Effector memory CD4-positive, alpha-beta T cell (primary cell): ENCODE measurements around the gene ZDHHC8.

Experiments used
- DNase-seq, 3 donors: peaks; one replicate each; pipeline ENCODE4 v3.0.0-alpha.2; 2020
- H3K27ac ChIP-seq: 2 replicates; pipeline ENCODE4 v1.7.0; 2013; ENCODE audit warnings: mild to moderate bottlenecking, low read length, moderate library complexity; ENCODE audit not compliant: insufficient read depth, poor library complexity, severe bottlenecking
- H3K27me3 ChIP-seq: replicated peaks from 2 replicates; pipeline ENCODE4 v1.7.0; 2013; ENCODE audit warnings: mild to moderate bottlenecking, low read length; ENCODE audit not compliant: insufficient read depth, control insufficient read depth, poor library complexity, severe bottlenecking
- H3K36me3 ChIP-seq: 2 replicates; pipeline ENCODE4 v1.7.0; 2013; ENCODE audit warnings: mild to moderate bottlenecking, low read length, moderate library complexity; ENCODE audit not compliant: control insufficient read depth, insufficient read depth
- H3K4me1 ChIP-seq: 2 replicates; pipeline ENCODE4 v1.7.0; 2013; ENCODE audit warnings: low read length, mild to moderate bottlenecking; ENCODE audit not compliant: control insufficient read depth, insufficient read depth, poor library complexity, severe bottlenecking
- H3K4me3 ChIP-seq: 2 replicates; pipeline ENCODE4 v1.7.0; 2013; ENCODE audit warnings: low read length, low read depth, mild to moderate bottlenecking; ENCODE audit not compliant: insufficient read depth, poor library complexity, severe bottlenecking
- H3K9me3 ChIP-seq: 2 replicates; pipeline ENCODE4 v1.7.0; 2013; ENCODE audit warnings: mild to moderate bottlenecking, low read length, moderate library complexity; ENCODE audit not compliant: control insufficient read depth

The ZDHHC8 gene

DNA sequence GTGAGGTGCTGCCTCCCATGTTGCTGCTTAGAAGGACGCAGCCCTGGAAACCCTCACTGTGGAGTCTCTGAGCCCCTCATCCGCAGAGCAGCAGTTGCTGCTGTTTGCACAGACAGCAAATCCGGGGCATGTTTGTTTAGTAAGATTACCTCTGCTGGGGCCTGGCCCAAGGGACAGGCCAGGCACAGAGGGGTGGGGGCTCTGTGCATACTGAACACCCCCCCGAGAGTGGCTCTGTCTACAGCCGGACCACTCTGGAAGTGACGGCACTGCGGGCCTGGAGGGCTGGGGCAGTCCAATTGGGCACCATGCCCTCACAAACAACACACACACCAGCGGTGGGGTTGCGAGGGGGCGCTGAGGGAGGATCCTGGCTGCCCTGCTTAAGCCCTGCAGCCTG is 42.2 kb downstream of the ZDHHC8 start:
- no peak overlapping the region for H3K27ac ChIP-seq

DNA sequence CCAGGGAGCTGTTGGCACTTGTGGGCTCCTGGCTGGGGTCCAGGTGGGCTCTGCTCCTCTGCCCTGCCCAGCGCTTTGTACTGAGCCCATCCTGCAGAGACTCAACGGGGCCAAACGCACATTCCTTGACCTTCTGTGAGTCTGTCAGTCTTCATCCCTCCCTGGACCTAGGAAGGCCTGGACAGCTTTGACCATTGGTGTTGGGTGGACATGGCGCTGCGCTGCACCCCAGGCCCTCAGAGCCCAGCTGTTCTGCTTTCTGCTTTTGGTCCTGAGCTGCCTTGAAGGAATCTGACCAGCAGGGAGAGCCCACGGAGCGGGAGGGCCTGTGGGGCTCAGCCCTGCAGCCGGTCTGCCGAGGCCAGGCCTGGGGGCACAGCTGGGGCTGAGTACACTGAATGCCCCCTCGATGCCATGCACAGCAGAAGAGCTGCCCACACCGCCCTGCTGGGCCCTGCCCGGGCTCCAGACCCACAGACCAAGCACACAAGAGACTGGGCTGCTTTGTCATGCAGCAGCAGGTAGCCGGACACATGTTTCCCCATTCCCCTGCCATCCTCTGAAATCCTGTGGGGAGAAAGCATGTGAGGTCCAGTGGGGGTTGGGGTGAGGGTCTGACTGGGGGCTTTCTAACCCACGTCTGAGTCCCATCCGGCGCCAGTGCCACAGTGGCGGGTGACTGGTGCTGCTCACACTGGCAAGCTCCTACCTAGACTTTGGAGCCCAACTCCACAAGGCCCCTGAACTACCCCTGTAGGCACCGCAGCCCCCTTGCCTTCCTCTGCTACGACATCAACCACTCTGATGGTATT is 43.4 kb downstream of the ZDHHC8 start:
- Histone ChIP-seq H3K4me1 (no peaks in the 10 kb centered on the region), H3K27ac (no peak overlapping the region), H3K9me3 (no peaks in the 10 kb centered on the region), H3K27me3 (no peaks in the 10 kb centered on the region), H3K4me3 (no peak overlapping the region), H3K36me3 (no peaks in the 10 kb centered on the region)
- DNase-seq, result no peak

More for the DNA sequence above, 42.2 kb downstream of the ZDHHC8 start:
- H3K4me3 ChIP-seq, result no peak overlapping the region
- no peaks in the 10 kb centered on the region for H3K36me3 ChIP-seq
- no peak for DNase-seq
- H3K27me3 ChIP-seq, result no peaks in the 10 kb centered on the region
- H3K9me3 ChIP-seq, result no peaks in the 10 kb centered on the region
- no peaks in the 10 kb centered on the region for H3K4me1 ChIP-seq

DNA sequence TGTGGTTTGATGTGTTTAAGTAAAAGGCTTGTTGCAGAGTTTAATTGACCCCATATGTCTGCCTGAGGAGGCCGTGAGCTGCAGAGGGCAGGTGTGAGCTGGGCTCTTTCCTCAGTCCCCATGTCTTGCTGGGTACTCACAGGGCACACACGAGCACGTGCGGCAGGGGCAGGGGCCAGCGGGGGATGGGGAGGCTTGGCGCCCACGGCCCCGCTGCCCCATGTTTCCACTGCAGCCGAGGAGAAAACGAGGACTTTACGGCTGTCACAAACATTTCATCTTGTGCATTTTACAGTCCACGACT is 43.9 kb downstream of the ZDHHC8 start:
- Histone ChIP-seq H3K4me3 (no peak overlapping the region), H3K27me3 (no peaks in the 10 kb centered on the region), H3K27ac (no peak overlapping the region), H3K4me1 (no peaks in the 10 kb centered on the region), H3K36me3 (no peaks in the 10 kb centered on the region), H3K9me3 (no peaks in the 10 kb centered on the region)
- no peak for DNase-seq

DNA sequence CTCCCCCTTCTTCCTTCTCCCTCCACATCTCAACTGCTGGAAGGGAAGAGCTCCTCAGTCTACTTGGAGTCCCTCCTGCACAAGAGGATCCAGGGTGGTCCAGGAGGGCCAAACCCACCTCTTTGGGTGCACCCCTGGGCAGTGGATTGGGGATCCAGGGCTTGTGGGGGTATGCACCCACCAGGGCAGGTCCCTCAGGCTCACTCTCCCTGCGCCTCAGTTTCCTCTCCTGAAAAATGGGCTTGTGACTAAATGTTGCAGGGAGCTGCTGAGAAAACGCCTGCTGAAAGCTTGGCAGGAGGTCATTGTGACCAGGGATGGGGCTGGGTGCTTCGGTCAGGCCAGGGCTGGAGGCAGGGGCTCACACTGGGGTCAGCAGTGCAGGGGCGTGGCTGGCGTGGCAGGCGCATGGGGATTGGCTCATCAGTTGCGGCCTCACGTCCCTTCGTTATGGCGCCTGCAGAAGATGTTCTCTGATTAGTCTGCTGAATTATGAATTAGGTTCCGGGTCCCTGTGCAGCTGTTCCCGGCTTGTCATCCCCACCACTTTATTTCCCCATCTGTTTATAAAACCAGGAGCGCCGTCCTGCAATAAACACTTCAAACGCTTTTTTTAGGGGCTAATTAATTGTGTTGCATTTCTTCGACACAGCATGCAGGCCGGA is 44.9 kb downstream of the ZDHHC8 start:
- no peaks in the 10 kb centered on the region for H3K4me1 ChIP-seq
- no peaks in the 10 kb centered on the region for H3K27me3 ChIP-seq
- H3K27ac ChIP-seq, result no peak overlapping the region
- DNase-seq, result no peak
- no peak overlapping the region for H3K4me3 ChIP-seq
- no peaks in the 10 kb centered on the region for H3K36me3 ChIP-seq
- no peaks in the 10 kb centered on the region for H3K9me3 ChIP-seq

DNA sequence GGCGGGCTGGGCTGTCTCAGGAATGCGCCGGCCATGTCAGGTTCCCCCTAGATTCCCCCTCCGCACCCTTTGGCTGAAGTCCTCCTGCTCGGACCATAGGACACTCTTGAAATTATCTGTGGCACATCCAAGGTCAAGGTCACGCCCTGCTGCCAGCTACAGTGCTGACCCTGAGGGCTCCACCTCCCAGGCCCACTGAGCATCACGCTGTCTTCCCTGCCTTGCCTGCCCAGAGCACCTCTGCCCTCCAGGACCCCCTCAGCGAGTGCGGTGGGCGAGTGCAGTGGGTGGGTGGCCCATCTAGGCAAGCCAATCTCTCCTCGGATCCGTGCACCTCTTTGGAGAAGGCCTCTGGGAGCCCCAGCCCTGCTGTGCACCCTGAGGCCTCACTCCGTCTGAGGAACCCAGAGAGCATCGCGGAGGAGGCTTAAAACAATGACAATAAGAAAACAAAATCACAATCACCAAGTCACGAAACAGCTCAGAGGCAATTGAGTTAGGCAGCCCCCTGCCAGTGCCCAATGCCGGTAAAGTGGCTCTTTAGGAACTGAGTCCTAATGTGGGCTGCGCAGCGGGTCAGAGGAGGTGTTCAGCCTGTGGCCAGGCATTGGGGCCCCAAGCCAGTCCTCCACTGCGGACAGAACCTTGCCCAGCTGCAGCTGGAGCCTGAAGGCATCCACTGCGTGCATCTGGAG is 45.8 kb downstream of the ZDHHC8 start:
- DNase-seq, result no peak
- no peaks in the 10 kb centered on the region for H3K4me1 ChIP-seq
- H3K27ac ChIP-seq, result no peak overlapping the region
- H3K27me3 ChIP-seq, result no peaks in the 10 kb centered on the region
- H3K36me3 ChIP-seq, result no peaks in the 10 kb centered on the region
- no peak overlapping the region for H3K4me3 ChIP-seq
- no peaks in the 10 kb centered on the region for H3K9me3 ChIP-seq

DNA sequence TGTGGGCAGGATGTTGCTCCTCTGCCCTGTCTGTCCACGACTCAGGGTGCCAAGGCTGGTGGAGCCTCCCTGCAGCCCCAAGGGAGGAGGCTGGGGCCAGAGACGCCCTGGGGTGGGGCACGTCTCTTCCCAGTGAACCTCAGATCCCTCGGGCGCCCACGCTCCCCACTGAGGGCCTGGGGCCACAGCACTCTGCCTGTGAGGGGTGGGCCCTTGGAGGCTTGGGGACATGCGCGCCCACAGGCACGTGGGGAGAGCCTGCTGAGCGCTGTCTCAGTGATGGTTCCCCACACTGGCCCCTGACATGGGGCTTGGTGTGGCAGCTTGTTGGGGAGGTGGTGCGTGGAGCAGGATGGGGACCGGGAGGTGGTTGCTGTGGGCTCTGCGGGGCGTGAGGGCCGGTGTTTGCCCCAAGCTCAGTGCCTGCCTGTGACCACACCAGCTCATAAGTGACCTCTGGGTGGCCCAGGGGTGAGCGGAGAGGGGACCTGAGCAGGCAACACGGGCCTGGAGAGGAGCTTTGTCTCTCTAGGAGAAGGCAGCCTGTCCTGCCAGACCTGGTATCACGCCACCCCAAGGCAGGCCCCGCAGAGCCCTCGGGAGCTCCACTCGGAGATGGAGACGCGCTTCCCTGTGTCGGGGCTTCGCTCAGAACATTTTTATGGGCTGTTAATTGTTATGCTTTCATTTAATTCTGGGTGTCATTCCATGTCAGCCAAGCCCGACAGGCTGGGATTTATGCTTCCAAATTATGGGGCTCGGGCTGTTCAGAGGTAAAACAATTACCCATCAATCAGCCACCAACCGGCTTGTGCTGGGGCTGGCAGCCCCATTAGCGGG is 46.7 kb downstream of the ZDHHC8 start:
- H3K27me3 ChIP-seq, result no peaks in the 10 kb centered on the region
- H3K27ac ChIP-seq, result no peak overlapping the region
- H3K36me3 ChIP-seq, result no peaks in the 10 kb centered on the region
- no peak overlapping the region for H3K4me3 ChIP-seq
- H3K9me3 ChIP-seq, result no peaks in the 10 kb centered on the region
- H3K4me1 ChIP-seq, result no peaks in the 10 kb centered on the region
- DNase-seq, result no peak

DNA sequence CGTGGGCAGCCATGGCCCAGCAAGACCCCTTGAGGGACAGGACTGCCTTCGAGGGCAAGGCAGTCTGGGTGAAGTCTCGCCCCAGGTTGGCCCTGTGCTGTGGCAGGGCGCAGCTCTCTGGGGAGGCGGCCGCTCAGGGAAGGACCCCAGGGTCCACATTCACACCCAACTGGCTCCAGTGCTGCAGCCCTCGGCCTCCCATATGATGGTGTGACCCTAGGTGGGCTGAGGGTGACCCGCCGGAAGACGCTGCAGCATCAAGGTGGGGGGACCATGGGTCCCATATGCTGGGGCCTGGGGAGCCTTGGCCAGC is 47.3 kb downstream of the ZDHHC8 start:
- Histone ChIP-seq H3K27ac (no peak overlapping the region), H3K36me3 (no peaks in the 10 kb centered on the region), H3K9me3 (no peaks in the 10 kb centered on the region), H3K4me1 (no peaks in the 10 kb centered on the region), H3K27me3 (no peaks in the 10 kb centered on the region), H3K4me3 (no peak overlapping the region)
- no peak for DNase-seq

DNA sequence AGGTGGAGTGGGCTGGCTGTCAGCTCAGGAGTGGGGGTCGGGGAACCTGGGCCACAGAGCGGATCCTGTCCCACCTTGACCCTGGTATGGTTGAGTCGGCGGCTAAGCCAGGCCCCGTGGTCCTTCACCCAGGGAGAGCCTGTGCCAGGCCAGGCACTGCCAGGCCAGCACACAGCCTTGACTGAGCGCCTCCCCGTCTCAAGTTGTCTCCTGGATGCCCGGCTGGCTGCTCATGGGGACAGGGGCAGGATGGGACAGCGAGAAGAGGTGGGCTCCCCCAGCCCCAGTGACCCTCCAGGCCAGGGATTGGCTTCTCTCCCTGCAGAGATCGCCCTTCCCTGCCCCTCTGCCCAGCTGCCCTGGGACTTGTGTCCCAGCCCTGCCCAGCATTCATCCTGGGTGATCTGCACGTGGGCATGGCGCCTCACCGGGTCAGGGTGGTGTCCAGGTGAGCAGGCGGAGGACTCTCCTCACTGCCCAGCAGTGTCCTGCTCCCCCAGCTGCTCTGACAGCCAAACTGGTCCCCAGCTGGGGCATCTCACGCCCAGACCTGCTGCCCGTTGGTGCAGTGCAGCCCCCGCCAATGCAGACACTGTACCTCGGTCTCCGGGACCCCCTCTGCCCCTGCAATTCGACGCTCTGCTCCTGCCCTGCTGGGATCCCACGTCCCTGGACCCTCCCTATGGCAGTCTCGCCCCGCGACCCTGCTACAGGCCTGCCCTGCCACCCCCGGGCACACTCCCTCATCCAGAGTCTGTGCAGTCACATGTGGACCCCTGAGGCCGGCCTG is 48.0 kb downstream of the ZDHHC8 start:
- no peak overlapping the region for H3K4me3 ChIP-seq
- no peak overlapping the region for H3K27ac ChIP-seq
- DNase-seq, result no peak
- H3K4me1 ChIP-seq, result no peaks in the 10 kb centered on the region
- no peaks in the 10 kb centered on the region for H3K27me3 ChIP-seq
- H3K36me3 ChIP-seq, result no peaks in the 10 kb centered on the region
- no peaks in the 10 kb centered on the region for H3K9me3 ChIP-seq

DNA sequence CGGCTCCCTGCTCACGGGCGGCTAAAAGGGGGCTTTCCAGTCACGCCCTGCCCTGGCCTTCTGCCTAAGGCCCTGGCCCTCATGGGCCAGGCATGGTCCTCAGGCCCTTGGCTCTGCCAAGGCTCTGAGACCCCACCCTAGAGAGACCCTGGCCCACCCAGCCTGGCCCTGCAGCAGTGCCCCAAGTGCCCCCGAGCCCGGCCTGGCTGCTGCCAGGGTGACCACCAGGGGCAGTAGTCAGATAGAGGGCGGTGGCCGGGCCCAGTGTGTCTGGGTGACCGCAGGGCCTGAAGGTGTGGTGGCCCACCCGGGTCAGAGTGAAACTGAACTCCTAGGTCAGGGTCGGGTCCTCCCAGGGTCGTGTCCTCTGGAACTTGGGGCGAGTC is 48.6 kb downstream of the ZDHHC8 start:
- Histone ChIP-seq H3K4me3 (no peak overlapping the region), H3K27ac (no peak overlapping the region), H3K27me3 (no peaks in the 10 kb centered on the region), H3K36me3 (no peaks in the 10 kb centered on the region), H3K4me1 (no peaks in the 10 kb centered on the region), H3K9me3 (no peaks in the 10 kb centered on the region)
- DNase-seq, result no peak
